ENCODE results near the gene AGAP1. TPM values are rescaled to one million over a fixed set of nuclear protein-coding genes. Genes with fewer than 3 reads are reported as not detected.

Gene AGAP1
- total RNA-seq, 4 donors from 2014 or later, result 13.7 to 18.5 (median 17.1) TPM

DNA sequence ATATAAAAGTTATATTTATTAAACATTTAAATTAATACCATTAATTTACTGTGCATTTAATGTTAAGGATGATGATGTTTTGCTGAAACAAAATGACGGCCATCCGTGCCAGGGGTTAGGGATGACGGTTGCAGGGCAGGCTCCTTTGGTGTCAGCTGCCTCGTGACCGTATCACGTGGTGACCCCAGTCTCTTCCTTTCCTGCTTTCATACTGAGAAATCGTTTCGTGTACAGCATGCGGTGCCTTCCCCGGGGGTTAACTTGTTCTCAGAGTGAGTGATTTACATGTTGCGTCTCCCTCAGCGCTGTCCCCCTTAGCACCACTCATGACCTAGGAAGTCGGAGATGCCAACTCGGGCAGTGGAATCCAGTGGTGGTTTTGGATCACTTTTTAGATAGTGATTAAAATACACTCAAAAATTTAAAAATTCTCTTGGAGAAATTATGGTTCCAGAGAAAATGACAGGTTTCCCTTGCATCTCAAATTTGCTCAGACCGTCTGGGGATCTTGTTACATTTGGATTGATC, 383.5 kb downstream of the AGAP1 start:
- intact Hi-C loops (cut with DNase I; ENCODE audit: low total_unique reads), result no loop called here
- TF ChIP-seq POLR2A (IDR thresholded peaks at IDR 0.05), result no peak
- no peak for TF ChIP-seq CTCF (IDR thresholded peaks at IDR 0.05)
- no peak for DNase-seq (ENCODE audit: low spot score in 2 of 2)
- 72 to 75% methylated on average over 15 of the region's 15 CpGs for WGBS, 2 donors
- H3K4me3 ChIP-seq (ENCODE audit: low read depth, poor library complexity, severe bottlenecking), result no peak overlapping the region

DNA sequence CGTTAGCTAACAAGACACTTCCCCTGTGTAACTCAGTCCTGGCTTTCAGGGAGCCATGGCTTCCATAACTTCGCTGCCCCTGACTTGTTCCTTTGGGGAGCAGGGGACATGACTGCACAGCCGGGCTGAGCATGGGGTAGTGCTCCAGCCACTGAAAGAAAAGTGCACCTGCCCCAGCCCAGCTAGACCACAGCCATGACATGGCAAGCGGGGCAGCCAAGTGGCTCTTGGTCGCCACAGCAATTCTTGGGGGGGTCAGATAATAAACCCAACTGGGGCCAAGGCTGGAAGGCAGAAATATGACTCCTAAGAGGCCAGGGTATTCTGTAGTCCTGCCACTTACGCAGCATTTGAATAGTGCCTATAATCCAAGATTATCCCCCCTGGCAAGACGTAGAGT, 385.3 kb downstream of the AGAP1 start:
- DNase-seq (ENCODE audit: low spot score in 2 of 2), result no peak
- H3K4me3 ChIP-seq (ENCODE audit: low read depth, poor library complexity, severe bottlenecking), result no peak overlapping the region
- intact Hi-C loops (cut with DNase I; ENCODE audit: low total_unique reads), result no loop called here
- 95 to 97% methylated on average over 7 of the region's 7 CpGs for WGBS, 2 donors
- no peak for TF ChIP-seq CTCF (IDR thresholded peaks at IDR 0.05)
- TF ChIP-seq POLR2A (IDR thresholded peaks at IDR 0.05), result no peak

GRCh38 chr2:235883675-235884074, 389.8 kb downstream of the AGAP1 start:
- H3K4me3 ChIP-seq (ENCODE audit: low read depth, poor library complexity, severe bottlenecking), result no peak overlapping the region
- TF ChIP-seq CTCF (IDR thresholded peaks at IDR 0.05) (no peak), POLR2A (IDR thresholded peaks at IDR 0.05) (no peak)
- 88 to 91% methylated on average over 3 of the region's 3 CpGs for WGBS, 2 donors
- DNase-seq (ENCODE audit: low spot score in 2 of 2), result no peak
- intact Hi-C loops (cut with DNase I; ENCODE audit: low total_unique reads), result no loop called here

- intact Hi-C loops (cut with DNase I; ENCODE audit: low total_unique reads), result no loop called here
- no peak overlapping the region for H3K4me3 ChIP-seq (ENCODE audit: low read depth, poor library complexity, severe bottlenecking)
- WGBS, 2 donors, result 91 to 96% methylated on average over 5 of the region's 5 CpGs
- DNase-seq (ENCODE audit: low spot score in 2 of 2), result peak in 1 of 2 donors; percentile 67
- TF ChIP-seq CTCF (IDR thresholded peaks at IDR 0.05) (no peak), POLR2A (IDR thresholded peaks at IDR 0.05) (no peak)
Measured at GRCh38 chr2:235889302-235889630, 395.4 kb downstream of the AGAP1 start.

- peak in 1 of 2 donors; percentile 60 for DNase-seq (ENCODE audit: low spot score in 2 of 2)
- WGBS, 2 donors, result 98 to 99% methylated on average over 27 of the region's 27 CpGs
- H3K4me3 ChIP-seq (ENCODE audit: low read depth, poor library complexity, severe bottlenecking), result no peak overlapping the region
- TF ChIP-seq CTCF (IDR thresholded peaks at IDR 0.05) (no peak), POLR2A (IDR thresholded peaks at IDR 0.05) (no peak)
- intact Hi-C loops (cut with DNase I; ENCODE audit: low total_unique reads), result no loop called here
Measured at GRCh38 chr2:235893129-235893698, 399.4 kb downstream of the AGAP1 start.

- no peak overlapping the region for H3K4me3 ChIP-seq (ENCODE audit: low read depth, poor library complexity, severe bottlenecking)
- WGBS, 2 donors, result 94% methylated on average over 10 of the region's 10 CpGs
- peak in 1 of 2 donors; percentile 57 for DNase-seq (ENCODE audit: low spot score in 2 of 2)
- intact Hi-C loops (cut with DNase I; ENCODE audit: low total_unique reads), result no loop called here
- TF ChIP-seq CTCF (IDR thresholded peaks at IDR 0.05), result no peak
- no peak for TF ChIP-seq POLR2A (IDR thresholded peaks at IDR 0.05)
Measured at GRCh38 chr2:235894839-235895238, 401.0 kb downstream of the AGAP1 start.
